Cortex of kidney (tissue), 1 donor: ENCODE measurements around the gene CASKIN1.
"Not testable (repeated sequence)": the region's sequence is repeated elsewhere in the genome, so short reads cannot be mapped to it uniquely, and the experiment has no call there.

Experiments used
- DNase-seq: peaks from one replicate; lab custom pipeline; 2025; lab: John Stamatoyannopoulos, UW

Gene CASKIN1, protein sequence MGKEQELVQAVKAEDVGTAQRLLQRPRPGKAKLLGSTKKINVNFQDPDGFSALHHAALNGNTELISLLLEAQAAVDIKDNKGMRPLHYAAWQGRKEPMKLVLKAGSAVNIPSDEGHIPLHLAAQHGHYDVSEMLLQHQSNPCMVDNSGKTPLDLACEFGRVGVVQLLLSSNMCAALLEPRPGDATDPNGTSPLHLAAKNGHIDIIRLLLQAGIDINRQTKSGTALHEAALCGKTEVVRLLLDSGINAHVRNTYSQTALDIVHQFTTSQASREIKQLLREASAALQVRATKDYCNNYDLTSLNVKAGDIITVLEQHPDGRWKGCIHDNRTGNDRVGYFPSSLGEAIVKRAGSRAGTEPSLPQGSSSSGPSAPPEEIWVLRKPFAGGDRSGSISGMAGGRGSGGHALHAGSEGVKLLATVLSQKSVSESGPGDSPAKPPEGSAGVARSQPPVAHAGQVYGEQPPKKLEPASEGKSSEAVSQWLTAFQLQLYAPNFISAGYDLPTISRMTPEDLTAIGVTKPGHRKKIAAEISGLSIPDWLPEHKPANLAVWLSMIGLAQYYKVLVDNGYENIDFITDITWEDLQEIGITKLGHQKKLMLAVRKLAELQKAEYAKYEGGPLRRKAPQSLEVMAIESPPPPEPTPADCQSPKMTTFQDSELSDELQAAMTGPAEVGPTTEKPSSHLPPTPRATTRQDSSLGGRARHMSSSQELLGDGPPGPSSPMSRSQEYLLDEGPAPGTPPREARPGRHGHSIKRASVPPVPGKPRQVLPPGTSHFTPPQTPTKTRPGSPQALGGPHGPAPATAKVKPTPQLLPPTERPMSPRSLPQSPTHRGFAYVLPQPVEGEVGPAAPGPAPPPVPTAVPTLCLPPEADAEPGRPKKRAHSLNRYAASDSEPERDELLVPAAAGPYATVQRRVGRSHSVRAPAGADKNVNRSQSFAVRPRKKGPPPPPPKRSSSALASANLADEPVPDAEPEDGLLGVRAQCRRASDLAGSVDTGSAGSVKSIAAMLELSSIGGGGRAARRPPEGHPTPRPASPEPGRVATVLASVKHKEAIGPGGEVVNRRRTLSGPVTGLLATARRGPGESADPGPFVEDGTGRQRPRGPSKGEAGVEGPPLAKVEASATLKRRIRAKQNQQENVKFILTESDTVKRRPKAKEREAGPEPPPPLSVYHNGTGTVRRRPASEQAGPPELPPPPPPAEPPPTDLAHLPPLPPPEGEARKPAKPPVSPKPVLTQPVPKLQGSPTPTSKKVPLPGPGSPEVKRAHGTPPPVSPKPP (N-terminal part only)

DNA sequence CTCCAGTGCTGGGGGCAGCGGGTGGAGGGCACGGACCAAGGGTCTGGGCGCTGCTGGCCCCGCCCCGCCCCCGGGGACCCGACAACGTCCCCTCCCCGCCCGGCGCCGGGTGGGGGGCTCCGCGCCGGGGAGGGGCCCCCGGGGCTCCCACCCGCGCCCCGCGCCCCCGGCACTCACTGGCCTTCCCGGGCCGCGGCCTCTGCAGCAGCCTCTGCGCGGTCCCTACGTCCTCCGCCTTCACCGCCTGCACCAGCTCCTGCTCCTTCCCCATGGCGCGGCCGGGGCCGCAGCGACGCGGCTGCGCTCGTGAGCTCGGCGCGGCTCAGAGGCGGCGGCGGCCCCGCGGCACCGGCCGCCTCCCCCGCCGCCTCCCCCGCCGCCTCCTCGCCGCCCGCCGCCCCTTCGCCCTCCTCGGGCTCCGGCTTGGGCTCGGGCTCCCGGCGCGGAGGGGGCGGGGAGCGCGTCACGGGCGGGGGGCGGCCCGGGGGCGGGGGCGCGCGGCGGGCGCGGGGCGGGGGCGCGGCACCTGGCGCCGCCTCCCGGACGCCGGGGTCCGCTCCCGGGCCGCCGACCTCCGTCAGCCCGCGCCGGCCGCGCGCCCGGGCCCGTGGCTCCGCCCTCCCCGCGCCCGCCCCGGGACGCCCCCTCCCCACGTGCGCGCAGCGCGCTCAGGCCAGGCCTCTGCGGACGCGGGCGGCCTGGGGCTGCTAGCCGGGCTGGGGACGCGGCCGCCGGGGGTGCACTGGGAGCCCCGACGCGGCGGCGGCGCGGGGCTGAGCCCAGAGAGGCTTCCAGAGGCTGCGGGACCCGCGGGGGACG lies at the start of gene CASKIN1:
CASKIN1 (minus strand) TSS at position 444 of the 819 bp plus-strand sequence; CDS start at position 271, 173 bp downstream.
- no peak for DNase-seq

DNA sequence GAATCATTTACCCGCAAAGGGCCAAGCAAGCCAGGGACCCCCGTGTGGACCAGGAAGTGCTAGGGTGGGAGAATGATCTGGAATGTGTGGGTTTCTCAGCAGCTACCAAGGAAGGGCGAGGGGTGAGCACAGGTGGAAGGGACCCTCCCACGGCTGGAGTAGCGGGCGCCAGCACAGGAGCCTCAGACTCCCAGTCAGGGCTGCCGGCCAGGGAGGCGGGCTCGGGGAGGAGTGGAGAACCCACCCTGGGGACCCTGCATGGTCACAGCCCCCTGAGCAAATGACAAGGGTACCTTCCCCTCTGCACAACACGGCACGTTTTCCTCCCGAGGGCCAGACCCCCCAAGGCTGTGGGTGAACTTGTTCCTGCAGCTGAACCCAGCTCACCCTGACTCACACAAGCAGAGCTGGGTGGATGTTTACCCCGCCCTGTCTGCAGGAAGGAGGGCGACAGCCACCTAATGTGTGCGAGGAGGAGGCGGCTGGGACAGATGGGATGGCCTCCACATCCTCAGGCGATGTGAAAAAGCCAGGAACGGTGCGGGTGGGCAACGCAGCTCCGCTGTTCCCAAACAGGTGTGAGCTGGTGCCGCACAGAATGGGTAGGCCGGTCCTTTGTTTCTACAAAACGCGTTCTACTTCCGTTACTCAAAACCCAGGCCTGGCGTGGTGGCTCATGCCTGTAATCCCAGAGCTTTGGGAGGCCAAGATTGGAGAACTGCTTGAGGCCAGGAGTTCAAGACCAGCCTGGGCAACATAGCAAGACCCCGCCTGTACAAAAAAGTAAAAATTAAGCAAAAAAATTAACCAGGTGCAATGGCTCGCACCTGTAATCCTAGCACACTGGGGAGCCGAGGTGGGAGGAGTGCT lies 48.8 kb upstream of the CASKIN1 start:
- DNase-seq = no peak

GRCh38 chr16:2244301-2244700 lies 47.9 kb upstream of the CASKIN1 start:
- DNase-seq = no peak

DNA sequence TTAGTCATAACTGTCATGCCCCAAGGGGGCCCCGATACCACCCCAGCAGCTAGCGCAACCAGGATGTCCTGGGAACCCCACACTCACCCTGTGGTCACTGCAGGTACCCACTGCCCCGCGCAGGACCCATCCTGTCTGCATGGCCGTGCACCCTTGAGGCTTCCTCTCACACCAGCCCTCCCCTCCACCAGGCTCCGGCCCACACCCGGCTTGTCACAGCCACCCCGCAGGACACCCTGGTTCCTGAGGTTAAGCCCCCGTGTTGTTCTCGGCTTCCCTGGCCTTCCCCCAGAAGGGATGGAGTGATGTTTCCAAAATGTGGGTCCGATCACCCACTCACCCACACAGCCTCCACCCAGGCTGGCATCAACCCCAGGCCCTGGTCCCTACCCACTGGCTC lies 47.4 kb upstream of the CASKIN1 start:
- DNase-seq = no peak

- DNase-seq = no peak
These were observed 46.7 kb upstream of the CASKIN1 start for GRCh38 chr16:2243031-2243528.

GRCh38 chr16:2242598-2242997 lies 46.2 kb upstream of the CASKIN1 start:
- DNase-seq = no peak

DNA sequence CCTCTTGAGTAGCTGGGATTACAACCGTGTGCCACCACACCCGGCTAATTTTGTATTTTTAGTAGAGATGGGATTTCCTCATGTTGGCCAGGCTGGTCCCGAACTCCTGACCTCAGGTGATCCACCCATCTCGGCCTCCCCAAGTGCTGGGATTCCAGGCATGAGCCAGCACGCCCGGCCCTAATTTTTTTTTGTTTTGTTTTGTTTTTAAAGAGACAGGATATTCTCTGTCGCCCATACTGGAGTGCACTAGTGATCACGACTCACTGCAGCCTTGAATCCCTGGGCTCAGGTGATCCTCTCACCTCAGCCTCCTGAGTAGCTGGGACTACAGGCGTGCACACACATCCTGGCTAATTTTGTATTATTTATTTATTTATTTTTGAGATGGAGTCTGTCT lies 43.9 kb upstream of the CASKIN1 start:
- not testable (repeated sequence) for DNase-seq

DNA sequence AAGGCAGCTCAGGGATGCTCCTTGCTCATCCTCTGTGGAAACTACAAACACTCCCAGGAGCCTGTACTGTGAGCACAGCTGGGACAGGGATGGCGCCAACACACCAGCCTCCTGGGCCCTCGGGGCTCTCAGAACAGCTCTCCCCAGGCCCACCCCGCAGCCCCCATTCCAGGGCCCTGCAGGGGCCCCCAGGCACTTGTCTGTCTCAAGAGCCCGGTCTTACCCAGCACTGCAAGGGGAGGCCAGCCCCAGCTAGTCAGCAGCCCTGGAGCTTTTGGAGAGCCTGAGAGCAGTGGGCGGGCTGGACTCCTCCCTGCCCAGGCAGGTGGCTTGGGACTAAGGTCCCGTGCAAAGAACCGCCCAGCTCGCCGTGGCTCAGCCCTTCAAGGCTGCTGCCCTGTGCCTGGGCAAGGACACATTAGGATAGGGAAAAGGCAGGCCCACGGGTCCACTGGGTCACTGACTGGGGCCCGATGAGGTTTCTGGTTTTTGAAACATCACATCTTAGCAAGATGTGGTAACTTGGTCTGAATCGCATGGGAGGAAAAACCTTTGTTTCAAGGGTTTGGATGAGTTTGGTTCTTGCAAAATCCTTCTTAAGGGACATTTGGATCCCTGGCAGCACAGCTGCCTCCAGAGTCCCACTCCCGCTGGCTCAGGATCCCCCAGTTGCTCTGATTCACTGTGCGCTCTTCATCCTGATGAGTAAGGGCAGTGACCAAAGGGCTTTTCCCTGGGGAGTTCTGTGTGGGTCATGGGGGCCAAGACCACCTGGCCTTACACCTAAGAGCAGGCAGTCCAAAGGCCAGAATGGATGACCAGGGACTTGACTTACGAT lies 42.7 kb upstream of the CASKIN1 start:
- DNase-seq = no peak

DNA sequence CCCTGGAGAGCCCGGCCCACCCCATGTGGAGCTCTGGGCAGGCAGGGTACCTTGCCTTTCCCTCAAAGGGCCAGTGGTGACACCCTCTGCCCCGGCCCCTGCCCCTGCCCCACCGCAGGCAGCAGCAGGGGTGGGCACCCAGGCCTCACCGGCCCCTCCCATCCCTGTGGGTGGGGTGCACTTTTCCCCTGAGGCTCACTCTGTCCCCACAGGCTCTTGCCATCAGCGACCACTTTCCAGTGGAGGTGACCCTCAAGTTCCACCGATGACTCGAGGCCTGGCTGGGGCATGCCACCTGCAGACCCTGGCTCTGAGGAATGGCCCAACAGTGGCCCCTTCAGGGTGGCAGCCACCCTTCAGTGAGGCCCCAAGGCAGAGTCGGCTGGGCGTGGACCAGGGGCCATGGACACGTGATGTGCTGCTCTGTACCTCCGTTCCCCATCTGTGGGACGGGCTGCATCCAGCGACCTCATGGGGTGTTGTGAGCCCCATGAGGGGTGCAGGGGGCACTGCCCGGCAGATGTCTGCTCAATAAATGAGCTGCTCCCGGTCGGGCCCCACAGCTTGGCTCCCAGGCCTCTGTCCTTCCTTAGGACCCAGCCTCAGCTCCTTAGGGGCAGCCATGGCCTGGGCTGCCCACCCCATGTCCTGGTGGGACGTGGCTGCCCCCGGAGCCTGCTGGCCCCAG lies 41.9 kb upstream of the CASKIN1 start:
- DNase-seq = no peak

DNA sequence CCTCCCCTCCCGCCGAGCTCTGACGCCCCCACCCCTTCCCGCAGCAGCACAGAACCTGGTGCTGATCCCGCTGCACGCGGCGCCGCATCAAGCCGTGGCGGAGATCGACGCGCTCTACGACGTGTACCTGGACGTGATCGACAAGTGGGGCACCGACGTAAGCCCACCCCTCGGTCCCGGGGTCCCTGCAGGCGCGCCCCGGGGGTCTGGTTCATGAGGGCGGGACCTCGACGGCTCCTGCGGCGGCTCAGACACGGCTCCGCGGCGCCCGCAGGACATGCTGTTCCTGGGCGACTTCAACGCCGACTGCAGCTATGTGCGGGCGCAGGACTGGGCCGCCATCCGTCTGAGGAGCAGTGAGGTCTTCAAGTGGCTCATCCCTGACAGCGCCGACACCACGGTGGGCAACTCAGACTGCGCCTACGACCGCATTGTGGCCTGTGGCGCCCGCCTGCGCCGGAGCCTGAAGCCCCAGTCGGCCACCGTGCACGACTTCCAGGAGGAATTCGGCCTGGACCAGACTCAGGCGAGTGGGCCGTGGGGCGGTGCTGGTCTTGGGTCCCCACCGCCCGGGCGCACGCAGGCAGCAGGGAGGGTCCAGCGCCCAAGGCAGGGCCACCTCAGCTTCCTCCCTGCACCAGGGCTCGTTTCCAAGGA lies 41.2 kb upstream of the CASKIN1 start:
- DNase-seq = no peak

DNA sequence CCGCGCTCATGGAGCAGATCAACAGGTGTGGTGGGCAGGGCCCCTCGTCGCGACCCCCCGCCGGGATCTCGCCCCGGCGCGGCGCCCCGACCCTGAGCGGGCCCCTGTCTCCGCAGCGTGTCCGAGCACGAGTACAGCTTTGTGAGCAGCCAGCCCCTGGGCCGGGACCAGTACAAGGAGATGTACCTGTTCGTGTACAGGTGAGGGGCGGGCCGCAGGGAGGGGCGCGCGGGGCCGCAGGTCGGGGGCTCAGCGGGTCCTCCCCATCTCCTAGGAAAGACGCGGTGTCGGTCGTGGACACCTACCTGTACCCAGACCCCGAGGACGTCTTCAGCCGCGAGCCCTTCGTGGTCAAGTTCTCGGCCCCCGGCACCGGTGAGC lies 40.7 kb upstream of the CASKIN1 start:
- DNase-seq = no peak

- DNase-seq = no peak
These were observed 40.1 kb upstream of the CASKIN1 start, which contains the start of gene DNASE1L2 for GRCh38 chr16:2236337-2237101. Gene DNASE1L2 (plus strand): TSS chr16:2236444. CDS start chr16:2236817, 373 bp downstream.

DNA sequence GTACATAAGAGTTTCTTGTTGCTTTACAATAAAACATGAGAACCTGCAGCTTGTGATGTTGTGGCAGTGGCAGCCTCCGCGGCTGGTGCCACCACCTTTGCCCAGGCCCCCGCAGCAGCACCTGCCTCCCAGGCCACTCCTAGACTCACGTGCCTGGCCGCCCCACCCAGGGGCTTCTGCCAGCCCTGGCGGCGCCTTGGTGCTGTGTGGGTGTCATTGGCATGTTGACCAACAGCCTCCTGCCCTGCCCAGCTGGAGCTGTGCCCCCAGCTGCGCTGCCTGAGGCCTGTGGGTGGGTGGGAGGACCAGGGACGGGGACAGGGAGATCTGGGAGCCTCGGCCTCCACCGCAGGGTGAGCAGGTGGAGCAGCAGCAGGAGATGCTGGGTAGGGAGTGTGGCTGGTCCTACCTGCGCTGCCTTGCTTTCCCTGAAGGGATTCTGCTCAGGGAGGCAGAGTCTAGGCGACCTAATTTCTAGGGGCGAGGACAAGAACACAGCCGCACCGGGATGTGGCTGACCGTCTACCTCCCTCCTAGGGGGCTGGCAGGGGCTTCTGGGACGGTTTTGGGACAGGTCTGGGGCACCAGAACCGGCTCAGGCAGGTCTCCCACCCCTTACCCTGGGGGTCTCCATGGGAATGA lies 39.4 kb upstream of the CASKIN1 start:
- no peak for DNase-seq

DNA sequence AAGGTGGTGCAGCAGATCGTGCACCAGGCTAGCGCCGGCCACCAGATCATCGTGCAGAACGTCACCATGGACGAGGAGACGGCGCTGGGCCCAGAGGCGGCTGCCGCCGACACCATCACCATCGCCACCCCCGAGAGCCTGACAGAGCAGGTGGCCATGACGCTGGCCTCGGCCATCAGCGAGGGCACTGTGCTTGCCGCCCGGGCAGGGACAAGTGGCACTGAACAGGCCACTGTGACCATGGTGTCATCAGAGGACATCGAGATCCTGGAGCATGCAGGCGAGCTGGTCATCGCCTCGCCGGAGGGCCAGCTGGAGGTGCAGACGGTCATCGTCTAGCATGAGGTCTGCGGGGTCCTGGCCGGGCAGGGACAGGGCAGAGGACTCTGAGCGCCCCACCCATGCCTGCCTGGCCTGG lies 38.8 kb upstream of the CASKIN1 start:
- DNase-seq = no peak

DNA sequence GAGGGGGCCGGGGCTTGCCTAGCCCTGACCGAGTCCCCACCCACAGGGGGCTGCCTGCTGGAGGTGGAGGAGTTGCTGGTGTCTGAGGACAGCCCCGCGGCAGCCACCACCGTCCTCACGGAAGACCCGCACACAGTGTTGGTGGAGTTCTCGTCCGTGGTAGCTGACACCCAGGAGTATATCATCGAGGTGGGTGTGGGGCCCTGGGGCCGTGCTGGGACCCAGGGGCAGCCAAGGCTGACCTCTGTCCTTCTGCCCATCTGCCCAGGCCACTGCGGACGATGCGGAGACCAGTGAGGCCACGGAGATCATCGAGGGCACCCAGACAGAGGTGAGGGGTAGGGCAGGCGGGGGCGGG lies 38.4 kb upstream of the CASKIN1 start:
- DNase-seq = no peak

- no peak for DNase-seq
These were observed 37.7 kb upstream of the CASKIN1 start for GRCh38 chr16:2233872-2234812.
